Eye (tissue), 1 donor: ENCODE data around the gene NRP1.
"Not testable (repeated sequence)": the region's sequence is repeated elsewhere in the genome, so short reads cannot be mapped to it uniquely, and the experiment has no call there.

Source experiments
- DNase-seq: peaks from one replicate; pipeline ENCODE4 v3.0.0-alpha.2; 2015

Gene NRP1

GRCh38 chr10:33234831-33235237, 99.6 kb downstream of the NRP1 start:
- no peak for DNase-seq

DNA sequence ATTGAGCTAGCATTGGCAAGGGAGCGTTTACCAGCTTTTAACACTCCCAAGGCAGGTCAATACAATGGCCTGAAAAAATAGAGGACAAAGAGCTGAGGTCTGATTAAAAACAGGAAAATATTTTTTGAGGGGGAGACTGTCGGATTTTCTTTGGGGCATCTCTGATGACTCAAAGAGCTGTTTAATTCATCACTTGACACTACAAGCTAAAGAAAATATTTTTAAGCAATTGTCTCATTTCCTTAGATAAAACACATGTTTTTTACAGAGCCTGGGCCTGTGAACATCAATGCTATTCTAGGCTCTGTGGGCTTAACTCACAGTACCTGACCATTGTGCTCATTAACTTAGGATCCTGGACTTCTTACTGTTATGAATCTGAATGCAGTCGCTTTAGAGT, 100.8 kb downstream of the NRP1 start:
- DNase-seq = no peak

DNA sequence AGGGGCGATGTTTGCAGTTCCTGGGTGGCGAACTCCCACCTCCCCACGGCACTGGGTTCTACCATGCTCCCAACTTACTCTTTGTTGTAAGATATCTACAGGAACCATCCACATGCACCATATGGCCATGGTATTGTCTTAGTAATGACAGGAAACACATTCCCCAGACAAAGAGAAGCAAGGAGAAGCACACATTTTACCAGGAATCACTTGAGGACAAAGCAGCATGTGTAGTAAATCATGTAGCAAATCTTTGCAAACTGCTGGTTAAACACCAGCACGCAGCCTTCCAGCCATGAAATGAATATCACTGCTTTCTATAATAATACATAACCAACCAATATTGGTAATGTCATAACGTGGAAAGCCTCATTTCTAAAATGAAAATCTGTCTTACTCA, 101.2 kb downstream of the NRP1 start:
- no peak for DNase-seq

GRCh38 chr10:33231621-33232350, 102.7 kb downstream of the NRP1 start:
- DNase-seq = no peak

DNA sequence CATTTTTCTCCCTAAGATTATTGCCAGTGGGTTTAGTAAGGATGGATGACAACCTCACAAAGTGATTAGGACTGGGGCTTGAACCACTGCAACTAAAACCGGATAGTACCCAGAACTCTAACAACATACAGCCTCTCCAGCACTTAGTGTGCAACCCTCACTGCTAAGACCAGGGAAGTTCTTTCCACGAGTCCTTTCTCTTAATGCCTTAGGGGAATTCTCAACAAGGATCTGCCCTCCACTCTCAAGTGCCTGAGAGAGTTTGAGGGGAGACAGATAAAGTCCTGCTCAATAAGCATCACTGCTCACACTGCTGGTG, 104.6 kb downstream of the NRP1 start:
- no peak for DNase-seq

- DNase-seq = no peak
Observed at GRCh38 chr10:33229252-33229948, 105.1 kb downstream of the NRP1 start.

DNA sequence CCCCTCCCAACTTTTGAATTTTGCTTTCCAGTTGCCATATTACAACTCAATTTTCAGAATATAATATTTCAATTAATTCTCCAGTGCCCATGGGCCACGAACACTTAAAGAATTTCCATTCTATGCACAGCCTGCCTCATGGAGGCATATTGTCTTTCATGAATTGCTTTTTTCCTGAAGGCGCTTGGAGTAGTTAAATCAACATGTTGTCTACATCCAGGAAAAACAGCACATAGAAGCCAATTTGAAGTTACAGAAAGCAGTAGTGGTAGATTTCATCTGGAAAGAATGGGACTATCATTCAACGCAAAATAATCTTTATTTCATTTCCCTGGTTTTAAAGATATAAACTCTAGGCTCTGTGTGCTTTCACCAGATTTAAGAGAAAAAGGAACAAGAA, 106.0 kb downstream of the NRP1 start:
- no peak for DNase-seq

GRCh38 chr10:33227489-33227888, 107.0 kb downstream of the NRP1 start:
- no peak for DNase-seq

DNA sequence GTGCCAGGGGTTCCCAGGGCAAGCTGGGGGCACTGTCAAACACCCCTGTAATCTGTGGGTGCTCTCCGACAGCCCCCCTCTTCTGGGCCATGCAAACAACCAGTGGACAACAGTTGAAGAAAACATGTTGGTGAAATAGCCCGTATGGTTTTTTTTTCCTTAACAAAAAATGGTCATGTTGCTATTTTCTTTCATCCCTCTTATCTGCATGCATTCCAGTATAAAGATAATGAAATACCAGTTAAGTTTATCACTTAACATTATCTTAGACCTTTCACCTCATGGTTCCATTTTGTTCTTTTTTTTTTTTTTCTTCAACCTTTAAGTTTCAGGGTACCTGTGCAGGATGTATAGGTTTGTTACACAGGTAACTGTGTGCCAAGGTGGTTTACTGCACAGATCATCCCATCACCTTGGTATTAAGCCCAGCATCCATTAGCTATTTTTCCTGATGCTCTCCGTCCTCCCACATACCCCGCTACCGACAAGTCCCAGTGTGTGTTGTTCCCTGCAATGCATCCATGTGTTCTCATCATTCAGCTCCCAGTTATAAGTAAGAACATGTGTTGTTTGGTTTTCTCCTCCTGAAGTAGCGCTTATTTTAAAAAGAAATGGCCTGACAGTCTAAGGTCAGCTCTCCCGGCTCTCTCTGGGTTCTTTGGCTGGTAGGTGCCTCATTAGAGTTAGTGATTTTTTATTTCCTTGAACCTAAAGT, 110.1 kb downstream of the NRP1 start:
- DNase-seq = no peak

- DNase-seq = no peak
Observed at GRCh38 chr10:33223326-33224000, 111.0 kb downstream of the NRP1 start.

GRCh38 chr10:33222304-33222703, 112.2 kb downstream of the NRP1 start:
- not testable (repeated sequence) for DNase-seq

GRCh38 chr10:33217854-33218253, 116.6 kb downstream of the NRP1 start:
- DNase-seq = no peak

GRCh38 chr10:33216661-33217427, 117.6 kb downstream of the NRP1 start:
- DNase-seq = no peak

GRCh38 chr10:33215635-33216034, 118.8 kb downstream of the NRP1 start:
- no peak for DNase-seq

- DNase-seq = no peak
Observed at GRCh38 chr10:33215154-33215553, 119.3 kb downstream of the NRP1 start.

- DNase-seq = no peak
Observed at GRCh38 chr10:33214174-33214573, 120.3 kb downstream of the NRP1 start.

DNA sequence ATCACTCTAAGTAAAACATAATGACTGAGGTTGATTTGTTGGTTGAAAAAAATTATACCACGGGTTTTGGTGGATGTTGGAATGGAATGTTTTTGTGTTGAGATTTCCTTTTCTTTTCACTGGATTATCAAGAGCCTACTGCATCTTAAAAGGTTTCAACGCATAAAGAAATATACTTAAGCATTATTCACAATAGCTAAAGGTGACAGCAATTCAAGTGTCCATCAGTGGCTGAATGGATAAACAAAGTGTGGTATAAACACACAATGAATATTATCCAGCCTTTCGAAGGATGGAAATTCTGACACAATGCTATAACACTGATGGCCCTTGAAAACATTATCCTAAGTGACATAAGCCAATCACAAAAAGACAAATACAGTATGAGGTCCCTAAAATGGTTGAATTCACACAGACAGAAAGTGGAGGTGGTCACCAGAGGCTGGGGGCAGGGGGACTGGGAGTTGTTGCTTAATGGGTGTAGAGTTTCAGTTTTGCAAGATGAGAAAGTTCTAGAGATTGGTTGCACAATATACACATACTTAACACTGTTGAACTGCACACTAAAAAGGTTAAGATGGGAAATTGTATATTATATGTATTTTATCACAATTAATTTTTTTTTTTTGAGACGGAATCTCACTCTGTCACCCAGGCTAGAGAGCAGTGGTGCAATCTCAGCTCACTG, 122.3 kb downstream of the NRP1 start:
- DNase-seq = no peak

DNA sequence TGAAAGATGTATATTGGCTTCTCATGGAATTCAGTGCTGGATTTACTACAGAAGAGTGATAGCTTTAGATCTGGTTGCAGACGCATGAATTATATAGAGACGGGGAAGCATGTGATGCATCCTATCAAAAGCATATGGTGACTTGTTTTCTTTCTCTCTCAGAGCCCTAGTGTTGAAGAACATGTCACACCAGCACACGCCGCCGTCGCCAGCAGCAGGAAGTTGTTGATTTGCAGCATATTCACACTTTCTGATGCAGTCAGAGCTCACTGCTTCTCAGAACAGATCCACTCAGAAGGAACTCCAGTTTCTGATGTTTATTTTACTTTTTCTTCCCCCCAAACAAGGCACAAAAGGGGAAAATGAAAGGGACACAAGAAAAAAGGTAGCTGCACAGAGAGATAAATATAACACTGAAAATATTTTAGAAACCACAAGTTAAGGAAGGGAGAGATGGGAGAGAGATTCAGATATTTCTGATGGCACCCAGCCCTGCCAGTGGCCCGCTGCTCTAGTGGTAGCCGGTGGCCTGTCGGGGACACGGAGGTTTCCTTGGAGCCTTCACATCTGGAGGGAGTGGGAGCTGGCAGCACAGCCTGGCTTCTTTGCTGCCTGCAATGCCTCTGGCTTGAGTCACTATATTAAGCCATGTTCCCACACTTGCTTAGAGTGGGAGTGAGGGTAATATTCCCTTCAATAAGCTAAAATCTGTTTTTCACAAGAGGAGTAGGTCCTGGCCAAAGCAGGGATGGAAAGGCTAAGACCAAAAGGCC, 123.2 kb downstream of the NRP1 start:
- DNase-seq = no peak

DNA sequence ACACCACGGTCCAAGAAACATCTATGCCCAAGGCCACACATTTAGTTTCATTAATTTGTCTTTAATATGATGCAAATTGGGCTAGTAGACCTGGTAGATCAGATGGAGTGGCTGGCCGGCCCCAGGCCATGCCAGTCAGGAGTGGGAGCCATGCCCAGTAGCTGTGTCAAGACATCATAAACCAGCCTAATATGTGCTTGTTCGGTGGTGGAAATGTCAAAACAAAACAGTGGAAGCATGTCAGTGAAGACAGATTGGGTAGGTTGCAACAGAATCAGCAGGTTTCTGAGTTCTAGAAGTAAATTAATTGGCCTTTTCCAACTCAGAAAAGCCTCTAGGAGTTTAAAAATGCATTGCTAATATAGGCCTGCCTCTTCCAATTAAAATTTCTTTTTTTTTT, 124.7 kb downstream of the NRP1 start:
- DNase-seq = no peak

DNA sequence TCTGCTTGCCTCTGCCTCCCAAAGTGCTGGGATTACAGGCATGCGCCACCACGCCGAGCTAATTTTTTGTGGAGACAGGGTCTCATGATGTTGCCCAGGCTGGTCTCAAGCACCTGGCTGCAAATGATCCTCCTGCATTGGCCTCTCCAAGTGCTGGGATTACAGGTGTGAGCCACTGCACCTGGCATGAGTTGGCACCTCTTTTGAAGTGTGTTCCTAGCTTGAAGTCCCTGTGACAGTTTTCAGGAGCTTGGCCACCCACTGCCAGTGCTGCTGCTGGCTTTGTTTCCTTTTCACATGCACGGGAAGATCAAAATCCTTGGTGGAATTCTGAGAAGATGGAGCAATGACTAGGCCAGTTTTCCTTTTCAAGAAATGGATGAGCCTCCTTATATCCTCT, 126.3 kb downstream of the NRP1 start:
- no peak for DNase-seq

DNA sequence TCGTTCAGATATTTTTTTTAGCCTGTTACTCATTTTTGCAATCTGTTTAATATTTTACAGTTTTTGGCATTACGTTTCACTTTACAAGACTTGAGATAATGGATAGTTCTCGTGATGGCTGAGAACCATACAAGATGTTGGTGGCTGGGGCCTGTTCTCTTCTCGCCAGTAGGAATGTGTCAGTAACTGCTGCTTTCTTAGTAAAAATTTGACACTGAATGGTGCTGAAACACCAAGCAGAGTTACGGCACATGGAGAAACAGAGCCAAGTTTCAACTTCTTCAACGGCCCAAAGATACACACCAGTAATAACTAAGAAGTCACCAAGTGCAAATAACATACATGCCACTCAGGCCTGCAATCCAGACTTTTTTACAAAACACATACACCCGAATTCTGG, 130.4 kb downstream of the NRP1 start:
- DNase-seq = no peak
